ENCODE results near the gene TNS1.

DNA sequence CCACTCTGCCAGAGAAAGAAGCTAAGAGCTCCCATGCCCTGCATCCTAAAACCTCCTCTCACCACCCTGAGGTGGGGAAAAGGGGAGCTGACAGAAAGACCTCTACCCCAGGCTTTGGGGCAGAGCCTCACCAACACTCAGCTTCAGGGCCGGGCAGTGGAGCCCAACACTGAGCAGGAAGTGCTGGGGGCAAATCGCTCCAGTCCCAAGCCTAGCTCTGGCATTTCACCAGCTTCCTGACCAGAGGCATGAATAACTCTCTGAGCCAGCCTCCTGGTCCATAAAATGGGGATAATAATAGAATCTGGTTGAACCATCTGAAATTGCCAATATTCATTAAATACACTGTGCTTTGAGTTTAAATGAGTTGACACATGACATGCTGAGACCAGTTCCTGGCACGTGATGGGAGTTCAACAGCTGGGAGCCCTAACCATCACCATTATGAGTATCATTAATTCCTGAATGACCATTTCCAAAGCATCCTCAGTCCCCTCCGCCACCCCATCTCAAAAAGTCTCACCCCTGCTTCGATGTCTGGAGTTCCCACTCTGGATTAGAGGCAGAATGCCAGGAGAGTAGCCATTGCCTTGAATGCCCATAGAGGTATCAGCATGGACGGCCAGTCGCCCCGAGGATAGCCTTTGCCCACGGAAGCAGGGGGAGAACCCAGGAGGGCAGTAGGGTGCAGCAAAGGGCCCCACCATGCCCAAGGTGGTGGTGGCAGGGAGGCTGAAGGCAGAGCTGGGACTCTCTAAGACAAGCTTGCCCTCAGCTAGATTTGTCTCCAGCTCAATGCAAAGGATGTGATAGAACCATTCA lies 153.4 kb downstream of the TNS1 start:
- TF ChIP-seq, protein P1, sequence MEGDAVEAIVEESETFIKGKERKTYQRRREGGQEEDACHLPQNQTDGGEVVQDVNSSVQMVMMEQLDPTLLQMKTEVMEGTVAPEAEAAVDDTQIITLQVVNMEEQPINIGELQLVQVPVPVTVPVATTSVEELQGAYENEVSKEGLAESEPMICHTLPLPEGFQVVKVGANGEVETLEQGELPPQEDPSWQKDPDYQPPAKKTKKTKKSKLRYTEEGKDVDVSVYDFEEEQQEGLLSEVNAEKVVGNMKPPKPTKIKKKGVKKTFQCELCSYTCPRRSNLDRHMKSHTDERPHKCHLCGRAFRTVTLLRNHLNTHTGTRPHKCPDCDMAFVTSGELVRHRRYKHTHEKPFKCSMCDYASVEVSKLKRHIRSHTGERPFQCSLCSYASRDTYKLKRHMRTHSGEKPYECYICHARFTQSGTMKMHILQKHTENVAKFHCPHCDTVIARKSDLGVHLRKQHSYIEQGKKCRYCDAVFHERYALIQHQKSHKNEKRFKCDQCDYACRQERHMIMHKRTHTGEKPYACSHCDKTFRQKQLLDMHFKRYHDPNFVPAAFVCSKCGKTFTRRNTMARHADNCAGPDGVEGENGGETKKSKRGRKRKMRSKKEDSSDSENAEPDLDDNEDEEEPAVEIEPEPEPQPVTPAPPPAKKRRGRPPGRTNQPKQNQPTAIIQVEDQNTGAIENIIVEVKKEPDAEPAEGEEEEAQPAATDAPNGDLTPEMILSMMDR (conservative IDR thresholded peaks at IDR 0.05; ENCODE audit: low read length), result no peak
- no peak for TF ChIP-seq EZH2phosphoT487 (IDR thresholded peaks at IDR 0.05; ENCODE audit: borderline replicate concordance)

Data from Loucy (cell line).